Cardiac septum (tissue), 1 donor: ENCODE results near the gene NCOA6. TPM values are rescaled to one million over a fixed set of nuclear protein-coding genes. Genes with fewer than 3 reads are reported as not detected.
"Not testable (repeated sequence)": the region's sequence is repeated elsewhere in the genome, so short reads cannot be mapped to it uniquely, and the experiment has no call there.

ENCODE experiments used
- DNase-seq: peaks from one replicate; pipeline ENCODE4 v3.0.0-alpha.2; 2020; ENCODE audit warnings: low spot score
- intact Hi-C: fragments of 100-400 bp; cut with DNase I; formaldehyde crosslinking; loops from one replicate; pipeline ENCODE4 v1.14.0; 2022
- total RNA-seq: library from RNA; stranded (reverse); fragmentation: NEBNext Ultra II Directional; extraction: Animal tissue kit (Norgen Biotek cat#: 25700); gene quantifications from one replicate; pipeline ENCODE4 v1.2.1, GENCODE V29; 2021
- donor health status: DM: no; HTN: no; CAD: no.

NCOA6 gene
- total RNA-seq, 1 donor from 2014 or later, result 18.5 TPM

- DNase-seq, result no peak
- intact Hi-C loops, result no loop called here
Measured at GRCh38 chr20:34743039-34743438, 82.4 kb downstream of the NCOA6 start.

GRCh38 chr20:34736106-34736735, 89.2 kb downstream of the NCOA6 start:
- no peak for DNase-seq
- intact Hi-C loops, result no loop called here

- intact Hi-C loops, result no loop called here
- DNase-seq, result no peak
Measured at GRCh38 chr20:34732523-34732922, 92.9 kb downstream of the NCOA6 start.

GRCh38 chr20:34729416-34729815, 96.0 kb downstream of the NCOA6 start:
- DNase-seq, result no peak
- intact Hi-C loops, result no loop called here

- intact Hi-C loops, result no loop called here
- no peak for DNase-seq
Measured at GRCh38 chr20:34724172-34724571, 101.3 kb downstream of the NCOA6 start.

- intact Hi-C loops, DNase-seq: not testable (repeated sequence)
Measured at GRCh38 chr20:34722560-34722959, 102.9 kb downstream of the NCOA6 start.

GRCh38 chr20:34720266-34720665, 105.2 kb downstream of the NCOA6 start:
- intact Hi-C loops, result no loop called here
- DNase-seq, result no peak

GRCh38 chr20:34719242-34720017, 106.0 kb downstream of the NCOA6 start:
- intact Hi-C loops, DNase-seq: not testable (repeated sequence)

- intact Hi-C loops, result no loop called here
- no peak for DNase-seq
Measured at GRCh38 chr20:34717230-34718095, 108.0 kb downstream of the NCOA6 start.

- DNase-seq, result no peak
- intact Hi-C loops, result no loop called here
Measured at GRCh38 chr20:34716921-34717229, 108.6 kb downstream of the NCOA6 start.

GRCh38 chr20:34715384-34715783, 110.1 kb downstream of the NCOA6 start:
- DNase-seq, result no peak
- intact Hi-C loops, result no loop called here

- intact Hi-C loops, DNase-seq: not testable (repeated sequence)
Measured at GRCh38 chr20:34713944-34714515, 111.4 kb downstream of the NCOA6 start.

- intact Hi-C loops, result no loop called here
- no peak for DNase-seq
Measured at GRCh38 chr20:34713194-34713943, 112.1 kb downstream of the NCOA6 start.

- no peak for DNase-seq
- intact Hi-C loops, result no loop called here
Measured at GRCh38 chr20:34712525-34713192, 112.8 kb downstream of the NCOA6 start.

GRCh38 chr20:34711813-34712430, 113.5 kb downstream of the NCOA6 start:
- intact Hi-C loops, result no loop called here
- DNase-seq, result no peak

- no peak for DNase-seq
- intact Hi-C loops, result no loop called here
Measured at GRCh38 chr20:34710861-34711574, 114.4 kb downstream of the NCOA6 start.

GRCh38 chr20:34710568-34710839, 114.9 kb downstream of the NCOA6 start:
- no peak for DNase-seq
- intact Hi-C loops, result no loop called here
